HepG2 (cell line): ENCODE data around the gene ENHO. TPM values are rescaled to one million over a fixed set of nuclear protein-coding genes. Genes with fewer than 3 reads are reported as not detected.

Source experiments
- ATAC-seq: fragments of 200-7000 bp; cut with Tn5 transposase; 3 replicates; pipeline ENCODE4 v1.9.1; 2020; ENCODE audit warnings: mild to moderate bottlenecking, moderate library complexity
- BruUV-seq: library from RNA; stranded (reverse); fragments of 400-500 nt; replicated peaks from 2 replicates; lab custom pipeline; 2021; lab: Mats Ljungman, UMichigan
- CTCF ChIA-PET: fragments of 300-600 bp; formaldehyde crosslinking; extraction: SDS; loops from one replicate; lab custom pipeline; 2021; ENCODE audit warnings: low total read pairs, inconsistent platforms, low intra/inter-chr PET ratio; lab: Yijun Ruan, JAX
- POLR2A ChIA-PET: fragments of 350-600 bp; sonication (Branson Sonifier 250); formaldehyde crosslinking; loops from one replicate; lab custom pipeline; 2020; ENCODE audit warnings: antibody characterized with exemption, inconsistent platforms; lab: Yijun Ruan, JAX
- DNase-seq: peaks from one replicate; pipeline ENCODE4 v3.0.0-alpha.2; 2015; ENCODE audit warnings: low spot score
- FAIRE-seq: peaks from 3 replicates; lab custom pipeline; 2011; peaks lifted over from hg19 to GRCh38; lab: Jason Lieb, UNC
- H2AFZ ChIP-seq: one replicate; pipeline ENCODE4 v1.6.1; 2011; ENCODE audit warnings: low read length, inconsistent platforms
- H3K27ac ChIP-seq: fragments of 300-600 bp; 3 replicates; pipeline ENCODE4 v1.8.0; 2011; ENCODE audit warnings: mixed run types, mild to moderate bottlenecking, mixed read lengths, low read length, inconsistent platforms; ENCODE audit not compliant: insufficient read depth; ENCODE audit errors: extremely low read length
- H3K27me3 ChIP-seq, 2 experiments: fragments of 200-600 bp in 1 of 2; 2 replicates in 1 of 2; 3 replicates in 1 of 2; pipeline versions ENCODE4 v1.6.0 to v1.8.0; 2011; ENCODE audit warnings: low read length in 2 of 2, mild to moderate bottlenecking in 2 of 2, moderate library complexity in 2 of 2, inconsistent platforms in 1 of 2; ENCODE audit not compliant: insufficient read depth in 2 of 2, control insufficient read depth in 1 of 2
- H3K36me3 ChIP-seq, 2 experiments: fragments of 200-600 bp in 1 of 2; replicated peaks in 1 of 2; 2 replicates in 1 of 2; 3 replicates in 1 of 2; pipeline versions ENCODE4 v1.5.1 to v1.8.0; 2011; ENCODE audit warnings: low read length in 2 of 2, inconsistent platforms in 1 of 2; ENCODE audit not compliant: insufficient read depth in 2 of 2, control insufficient read depth in 1 of 2
- H3K4me1 ChIP-seq: 2 replicates; pipeline ENCODE4 v1.5.1; 2012; ENCODE audit warnings: low read length, inconsistent platforms; ENCODE audit not compliant: insufficient read depth
- H3K4me2 ChIP-seq: 2 replicates; pipeline ENCODE4 v1.6.0; 2011; ENCODE audit warnings: low read depth, low read length, inconsistent platforms
- H3K4me3 ChIP-seq, 3 experiments: fragments of 200-600 bp in 1 of 3; sonication (generic), shearing (Covaris generic) in 1 of 3; replicated peaks in 1 of 3; 2 replicates each; pipeline ENCODE4 v1.5.1; 2011 to 2016; ENCODE audit warnings: low read length in 3 of 3, inconsistent platforms in 2 of 3, low read depth in 2 of 3, mild to moderate bottlenecking in 2 of 3, control low read depth in 1 of 3, mixed read lengths in 1 of 3; ENCODE audit not compliant: insufficient read depth in 1 of 3
- H3K79me2 ChIP-seq: one replicate; pipeline ENCODE4 v1.6.1; 2011; ENCODE audit warnings: low read length, inconsistent platforms; ENCODE audit not compliant: insufficient read depth
- H3K9ac ChIP-seq: 2 replicates; pipeline ENCODE4 v1.6.0; 2011; ENCODE audit warnings: mild to moderate bottlenecking, low read depth, low read length, inconsistent platforms; ENCODE audit not compliant: insufficient read depth
- H3K9me3 ChIP-seq: 2 replicates; pipeline ENCODE4 v1.5.1; 2012; ENCODE audit warnings: mild to moderate bottlenecking, low read length
- H4K20me1 ChIP-seq: 2 replicates; pipeline ENCODE4 v1.6.0; 2011; ENCODE audit warnings: inconsistent platforms, mild to moderate bottlenecking, low read length, moderate library complexity; ENCODE audit not compliant: insufficient read depth
- ATAD3A ChIP-seq: sonication (generic); formaldehyde crosslinking; IDR thresholded peaks from 2 replicates; pipeline ENCODE4 v1.4.0; 2020; ENCODE audit warnings: missing genetic modification reagents
- CREB1 ChIP-seq, 2 experiments: fragments of 450-650 bp in 1 of 2; IDR thresholded peaks; 2 replicates each; pipeline ENCODE4 v1.6.1; 2016 to 2017; ENCODE audit warnings: control low read depth in 1 of 2, mild to moderate bottlenecking in 1 of 2, missing compliant biosample characterization in 1 of 2, missing genetic modification characterization in 1 of 2
- FOXA3 ChIP-seq: IDR thresholded peaks from 2 replicates; pipeline ENCODE4 v1.6.1; 2016; ENCODE audit warnings: missing genetic modification reagents, missing compliant biosample characterization
- GABPA ChIP-seq, 2 experiments: IDR thresholded peaks; 2 replicates each; pipeline ENCODE4 v1.6.1; 2011 to 2016; ENCODE audit warnings: low read depth in 2 of 2, low read length in 1 of 2, missing biosample characterization in 1 of 2, missing genetic modification characterization in 1 of 2
- HNF4G ChIP-seq, 2 experiments: sonication (generic) in 1 of 2; formaldehyde crosslinking in 1 of 2; IDR thresholded peaks; 2 replicates each; pipeline versions ENCODE4 v1.4.0 to v1.6.1; 2011 to 2020; ENCODE audit warnings: borderline replicate concordance in 2 of 2, low read depth in 2 of 2, mild to moderate bottlenecking in 2 of 2, low read length in 1 of 2, missing genetic modification reagents in 1 of 2, moderate library complexity in 1 of 2
- KLF15 ChIP-seq: sonication (generic); formaldehyde crosslinking; IDR thresholded peaks from 2 replicates; pipeline ENCODE4 v1.8.1; 2023; ENCODE audit warnings: borderline replicate concordance, mild to moderate bottlenecking, inconsistent platforms, missing genetic modification reagents, mixed read lengths
- MATR3 ChIP-seq: sonication (generic); formaldehyde crosslinking; IDR thresholded peaks from 2 replicates; pipeline ENCODE4 v1.4.0; 2020; ENCODE audit warnings: missing genetic modification reagents
- MEIS1 ChIP-seq: sonication (generic); formaldehyde crosslinking; IDR thresholded peaks from 2 replicates; pipeline ENCODE4 v1.9.0; 2021; ENCODE audit warnings: mild to moderate bottlenecking, missing genetic modification reagents, moderate library complexity, borderline replicate concordance
- NFE2L2 ChIP-seq: fragments of 150-350 bp; IDR thresholded peaks from 2 replicates; pipeline ENCODE4 v1.6.1; 2014; ENCODE audit warnings: low read length
- TEAD3 ChIP-seq: optimal IDR thresholded peaks from 2 replicates; pipeline ENCODE3; 2016; ENCODE audit warnings: borderline replicate concordance
- TGIF2 ChIP-seq: IDR thresholded peaks from 2 replicates; pipeline ENCODE4 v1.6.1; 2016; ENCODE audit warnings: control low read depth, missing compliant biosample characterization
- ZNF331 ChIP-seq: sonication (generic); formaldehyde crosslinking; IDR thresholded peaks from 2 replicates; pipeline ENCODE4 v1.4.0; 2020; ENCODE audit warnings: missing genetic modification reagents
- WGBS: methylation state at CpG from one replicate; pipeline ENCODE4 v1.1.6; 2017; ENCODE audit warnings: low lambda C conversion rate; 5-methylcytosine and 5-hydroxymethylcytosine counted together
- in situ Hi-C: cut with HindIII; loops from 2 replicates; pipeline ENCODE4 v1.10.0; 2017; ENCODE audit warnings: low pct_unique_long_range_greater_than_20kb; ENCODE audit not compliant: extremely low pct_ligation_motif_present
- intact Hi-C: fragments of 100-400 bp; cut with micrococcal nuclease; formaldehyde crosslinking; loops from one replicate; pipeline ENCODE4 v1.10.0; 2022; ENCODE audit not compliant: unreplicated experiment
- polyA plus RNA-seq, 8 experiments: library from polyadenylated mRNA; depleted of rRNA in 3 of 8; stranded (reverse) in 7 of 8; unstranded in 1 of 8; fragments of >200 nt; fragmentation: Illumina TruSeq in 4 of 8; extraction: Trizol in 4 of 8; gene quantifications; 2 replicates each; pipeline versions ENCODE4 v1.2.1 to v1.2.3, GENCODE V29; 2011 to 2016; ENCODE audit warnings: low read depth in 4 of 8, missing spikeins in 1 of 8, mixed read lengths in 1 of 8; ENCODE audit not compliant: insufficient read depth in 1 of 8
- total RNA-seq, 5 experiments: library from RNA; depleted of rRNA; stranded (reverse); fragments of >200 nt; fragmentation: Illumina TruSeq; extraction: Trizol; gene quantifications; 2 replicates each; pipeline ENCODE4 v1.2.3, GENCODE V29; 2016; ENCODE audit warnings: low read depth in 1 of 5
- TF ChIP-seq, protein P1 (sequence below): sonication (generic); formaldehyde crosslinking; IDR thresholded peaks from 2 replicates; pipeline ENCODE4 v1.5.0; 2020; ENCODE audit warnings: missing genetic modification reagents

ENHO gene
- total and polyA plus RNA-seq, 2 of the 13 experiments (the other 11 are each of a cell fraction or from before 2014, with no cell fraction given): 0.08 to 0.60 TPM

DNA sequence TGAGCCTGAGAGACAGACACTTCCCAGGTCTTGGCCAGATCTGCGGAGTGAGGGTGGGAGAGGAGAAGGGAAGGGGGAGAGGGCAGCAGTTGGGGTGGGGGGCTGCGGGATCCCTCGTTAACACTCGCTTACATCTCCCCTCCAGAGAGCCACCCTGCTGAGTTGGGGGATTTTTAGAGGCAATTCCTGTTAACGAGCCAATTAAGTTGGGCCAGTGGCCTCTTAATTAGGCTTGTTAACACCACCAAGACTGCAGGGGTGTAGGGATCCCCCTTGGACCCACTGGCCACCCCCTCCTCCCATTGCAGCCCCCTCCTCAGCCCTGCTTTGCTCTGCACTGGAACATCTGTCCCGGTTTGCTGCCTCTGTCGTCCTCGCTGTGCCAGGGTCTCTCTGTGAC, 43.1 kb upstream of the ENHO start:
- H2AFZ ChIP-seq: no peak overlapping the region
- no peak for TF ChIP-seq ATAD3A (CRISPR knock-in tag)
- no peak for TF ChIP-seq ZNF331 (CRISPR knock-in tag)
- TF ChIP-seq HNF4G (IDR thresholded peaks at IDR 0.05; ENCODE audit: borderline replicate concordance, low read depth, low read length): no peak
- TF ChIP-seq HNF4G (CRISPR knock-in tag; IDR thresholded peaks at IDR 0.05; ENCODE audit: borderline replicate concordance, low read depth): no peak
- no peak for TF ChIP-seq TGIF2 (CRISPR knock-in tag)
- TF ChIP-seq MATR3 (CRISPR knock-in tag): no peak
- TF ChIP-seq MEIS1 (CRISPR knock-in tag): no peak
- ATAC-seq (no peak), DNase-seq (no peak), FAIRE-seq (no peak)
- no peaks in the 10 kb centered on the region for H3K9me3 ChIP-seq
- H3K4me2 ChIP-seq: no peak overlapping the region
- no peaks in the 10 kb centered on the region for H3K4me1 ChIP-seq
- H3K4me3 ChIP-seq: no peak overlapping the region
- no peak overlapping the region for H3K27ac ChIP-seq
- no TSS peak for BruUV-seq
- ChIA-PET CTCF (no interaction called here), POLR2A (no interaction called here)
- no peaks in the 10 kb centered on the region for H4K20me1 ChIP-seq
- intact Hi-C loops: no loop called here
- in situ Hi-C loops: no loop called here
- H3K36me3 ChIP-seq: no peaks in the 10 kb centered on the region
- no peak overlapping the region for H3K9ac ChIP-seq
- H3K79me2 ChIP-seq: no peaks in the 10 kb centered on the region
- peaks cover 7 to 67% of the 10 kb centered on the region in 2 experiments; a peak in 4 of 5 replicates for H3K27me3 ChIP-seq
- WGBS: 36% methylated on average over 8 of the region's 8 CpGs

DNA sequence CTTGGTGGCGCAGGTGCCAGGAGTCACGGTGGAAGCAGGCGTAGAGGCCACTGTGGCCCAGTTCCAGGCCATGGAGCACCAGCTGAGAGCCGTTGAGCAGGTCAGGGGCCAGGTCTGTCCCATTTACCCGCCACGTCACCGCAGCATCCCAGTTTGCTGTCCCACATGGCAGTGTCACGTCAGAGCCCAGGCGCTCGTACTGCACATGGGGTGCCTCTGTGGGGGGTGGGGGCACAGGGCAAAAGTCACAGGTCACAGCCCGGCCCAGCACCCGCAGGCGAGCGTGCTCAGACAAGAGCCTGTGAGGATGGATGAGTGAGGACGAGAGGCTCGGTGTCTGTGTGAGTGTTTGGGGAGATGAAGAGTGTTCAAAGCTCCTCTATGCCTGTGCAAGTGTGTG, 41.8 kb upstream of the ENHO start:
- no peaks in the 10 kb centered on the region for H3K79me2 ChIP-seq
- TF ChIP-seq TEAD3 (CRISPR knock-in tag) (no peak), FOXA3 (no peak), KLF15 (CRISPR knock-in tag) (no peak), GABPA (IDR thresholded peaks at IDR 0.05; ENCODE audit: low read depth, low read length) (no peak), GABPA (CRISPR knock-in tag; IDR thresholded peaks at IDR 0.05; ENCODE audit: low read depth) (no peak), CREB1 (IDR thresholded peaks at IDR 0.05) (peak; percentile 63), CREB1 (CRISPR knock-in tag; IDR thresholded peaks at IDR 0.05) (no peak), NFE2L2 (no peak)
- TF ChIP-seq, protein P1, sequence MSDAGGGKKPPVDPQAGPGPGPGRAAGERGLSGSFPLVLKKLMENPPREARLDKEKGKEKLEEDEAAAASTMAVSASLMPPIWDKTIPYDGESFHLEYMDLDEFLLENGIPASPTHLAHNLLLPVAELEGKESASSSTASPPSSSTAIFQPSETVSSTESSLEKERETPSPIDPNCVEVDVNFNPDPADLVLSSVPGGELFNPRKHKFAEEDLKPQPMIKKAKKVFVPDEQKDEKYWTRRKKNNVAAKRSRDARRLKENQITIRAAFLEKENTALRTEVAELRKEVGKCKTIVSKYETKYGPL: no peak
- TF ChIP-seq, all 625 proteins: peak for 1
- Histone ChIP-seq H3K4me3 (no peak overlapping the region), H4K20me1 (no peaks in the 10 kb centered on the region), H2AFZ (no peak overlapping the region), H3K9ac (no peak overlapping the region), H3K4me1 (peaks cover 12% of the 10 kb centered on the region), H3K9me3 (no peaks in the 10 kb centered on the region), H3K4me2 (no peak overlapping the region), H3K27ac (no peak overlapping the region), H3K36me3 (no peaks in the 10 kb centered on the region), H3K27me3 (peaks cover 5 to 64% of the 10 kb centered on the region in 2 experiments; a peak in 4 of 5 replicates)
- WGBS: 34% methylated on average over 9 of the region's 16 CpGs
- in situ Hi-C loops: no loop called here
- intact Hi-C loops: no loop called here
- no TSS peak for BruUV-seq
- no peak for ATAC-seq
- POLR2A ChIA-PET: no interaction called here
- FAIRE-seq: no peak
- DNase-seq: no peak
- CTCF ChIA-PET: no interaction called here
